Panc1 (cell line): ENCODE data around the gene TUBA4A. TPM values are rescaled to one million over a fixed set of nuclear protein-coding genes. Genes with fewer than 3 reads are reported as not detected.

Source experiments
- ATAC-seq: fragments of 200-7000 bp; cut with Tn5 transposase; 2 replicates; pipeline ENCODE4 v1.9.1; 2020; ENCODE audit warnings: mild to moderate bottlenecking, moderate library complexity
- BruUV-seq: library from RNA; stranded (reverse); fragments of 400-500 nt; replicated peaks from 2 replicates; lab custom pipeline; 2021; lab: Mats Ljungman, UMichigan
- CTCF ChIA-PET: fragments of 300-600 bp; sonication (Branson Sonifier 250); formaldehyde crosslinking; loops from one replicate; lab custom pipeline; 2022; ENCODE audit warnings: antibody characterized with exemption; lab: Charles Lee
- POLR2A ChIA-PET: fragments of 300-600 bp; sonication (Branson Sonifier 250); formaldehyde crosslinking; loops from one replicate; lab custom pipeline; 2022; ENCODE audit warnings: antibody characterized with exemption; lab: Charles Lee
- DNase-seq: peaks from one replicate; pipeline ENCODE4 v3.0.0-alpha.2; 2010; ENCODE audit warnings: low read depth, low spot score
- H3K27ac ChIP-seq: 2 replicates; pipeline ENCODE4 v1.5.1; 2011; ENCODE audit warnings: mild to moderate bottlenecking, low read length, inconsistent platforms
- H3K27me3 ChIP-seq: fragments of 200-500 bp; sonication (Bioruptor generic); 2 replicates; pipeline ENCODE4 v1.6.0; 2014; ENCODE audit warnings: low read length, inconsistent platforms; ENCODE audit not compliant: control insufficient read depth, insufficient read depth
- H3K36me3 ChIP-seq: fragments of 200-500 bp; sonication (Bioruptor generic); 2 replicates; pipeline ENCODE4 v1.5.1; 2014; ENCODE audit warnings: inconsistent platforms, mild to moderate bottlenecking, low read length, moderate library complexity; ENCODE audit not compliant: control insufficient read depth, insufficient read depth
- H3K4me1 ChIP-seq: 2 replicates; pipeline ENCODE4 v1.5.1; 2011; ENCODE audit warnings: inconsistent platforms, mild to moderate bottlenecking, low read length, moderate library complexity; ENCODE audit not compliant: control insufficient read depth, insufficient read depth
- H3K4me3 ChIP-seq, 2 experiments: 2 replicates each; pipeline ENCODE4 v1.5.1; 2011 to 2012; ENCODE audit warnings: low read depth in 2 of 2, low read length in 2 of 2, mild to moderate bottlenecking in 2 of 2, inconsistent platforms in 1 of 2, moderate library complexity in 1 of 2
- H3K9me3 ChIP-seq: fragments of 200-500 bp; sonication (Bioruptor generic); 2 replicates; pipeline ENCODE4 v1.5.1; 2014; ENCODE audit warnings: low read depth, mild to moderate bottlenecking, inconsistent platforms, low read length, moderate library complexity; ENCODE audit not compliant: control insufficient read depth, insufficient read depth
- CTCF ChIP-seq: fragments of 450-650 bp; IDR thresholded peaks from 2 replicates; pipeline ENCODE4 v1.5.1; 2017; ENCODE audit warnings: mild to moderate bottlenecking
- POLR2AphosphoS5 ChIP-seq: IDR thresholded peaks from 2 replicates; pipeline ENCODE4 v1.6.1; 2012; ENCODE audit warnings: mild to moderate bottlenecking, low read depth, low read length, moderate library complexity
- REST ChIP-seq, 2 experiments: IDR thresholded peaks; 2 replicates each; pipeline ENCODE4 v1.6.1; 2011 to 2012; ENCODE audit warnings: low read depth in 2 of 2, control low read depth in 1 of 2, low read length in 1 of 2, mild to moderate bottlenecking in 1 of 2, moderate library complexity in 1 of 2; ENCODE audit not compliant: insufficient read depth in 1 of 2
- SIN3A ChIP-seq: IDR thresholded peaks from 2 replicates; pipeline ENCODE4 v1.6.1; 2012; ENCODE audit warnings: low read depth, mild to moderate bottlenecking, low read length, moderate library complexity, borderline replicate concordance; ENCODE audit not compliant: insufficient read depth
- TCF7L2 ChIP-seq: IDR thresholded peaks from 2 replicates; pipeline ENCODE4 v1.6.1; 2011; ENCODE audit warnings: mild to moderate bottlenecking, low read depth, low read length, inconsistent platforms
- in situ Hi-C: cut with HindIII; loops from 2 replicates; pipeline ENCODE4 v1.10.0; 2016; ENCODE audit warnings: low sequenced_read_pairs, low pct_unique_long_range_greater_than_20kb
- intact Hi-C: fragments of 100-400 bp; cut with micrococcal nuclease; formaldehyde crosslinking; loops from one replicate; pipeline ENCODE4 v1.10.0; 2022; ENCODE audit not compliant: unreplicated experiment
- total RNA-seq: library from RNA; stranded (reverse); gene quantifications from one replicate; pipeline ENCODE4 v1.2.1, GENCODE V29; 2021; ENCODE audit not compliant: unreplicated experiment

The TUBA4A gene
- total RNA-seq, 1 experiment from 2014 or later = 12.9 TPM

GRCh38 chr2:219272356-219272755, 18.6 kb upstream of the TUBA4A start:
- ChIA-PET POLR2A (no interaction called here), CTCF (no interaction called here)
- Histone ChIP-seq H3K27ac (no peak overlapping the region), H3K27me3 (no peaks in the 10 kb centered on the region), H3K9me3 (no peaks in the 10 kb centered on the region), H3K4me1 (peaks cover 21% of the 10 kb centered on the region), H3K36me3 (no peaks in the 10 kb centered on the region), H3K4me3 (no peak overlapping the region)
- in situ Hi-C loops = no loop called here
- intact Hi-C loops = no loop called here
- TF ChIP-seq CTCF = no peak
- TF ChIP-seq SIN3A = no peak
- no peak for TF ChIP-seq TCF7L2
- no peak for TF ChIP-seq POLR2AphosphoS5
- TF ChIP-seq REST (IDR thresholded peaks at IDR 0.05; ENCODE audit: insufficient read depth in 1 of 2, low read depth in 2 of 2, low read length in 1 of 2) = no peak
- no TSS peak for BruUV-seq
- DNase-seq = no peak
- no peak for ATAC-seq

GRCh38 chr2:219271021-219271420, 17.3 kb upstream of the TUBA4A start:
- ChIA-PET POLR2A (no interaction called here), CTCF (no interaction called here)
- H3K9me3 ChIP-seq = no peaks in the 10 kb centered on the region
- no peak overlapping the region for H3K27ac ChIP-seq
- ATAC-seq (no peak), DNase-seq (no peak)
- BruUV-seq = no TSS peak
- no peaks in the 10 kb centered on the region for H3K36me3 ChIP-seq
- H3K4me3 ChIP-seq = no peak overlapping the region
- H3K4me1 ChIP-seq = peaks cover 19% of the 10 kb centered on the region
- no peaks in the 10 kb centered on the region for H3K27me3 ChIP-seq
- TF ChIP-seq SIN3A = no peak
- no peak for TF ChIP-seq CTCF
- TF ChIP-seq REST (IDR thresholded peaks at IDR 0.05; ENCODE audit: insufficient read depth in 1 of 2, low read depth in 2 of 2, low read length in 1 of 2) = no peak
- TF ChIP-seq POLR2AphosphoS5 = no peak
- TF ChIP-seq TCF7L2 = no peak
- intact Hi-C loops = no loop called here
- in situ Hi-C loops = no loop called here
